Lung (tissue), 12 donors: ENCODE measurements around the gene PEAR1. TPM values are rescaled to one million over a fixed set of nuclear protein-coding genes. Genes with fewer than 3 reads are reported as not detected.

ENCODE experiments used
- ATAC-seq: fragments of 200-7000 bp; cut with Tn5 transposase; one replicate; pipeline ENCODE4 v1.9.1; 2020; ENCODE audit warnings: moderate number of reproducible peaks; ENCODE audit not compliant: insufficient read depth, low FRiP score
- DNase-seq, 3 donors: peaks; one replicate each; pipeline ENCODE4 v3.0.0-alpha.2; 2013 to 2017
- H3K27ac ChIP-seq, 2 donors: one replicate each; pipeline ENCODE4 v1.5.1; 2013; ENCODE audit warnings: mild to moderate bottlenecking in 2 of 2, moderate library complexity in 2 of 2, control low read depth in 1 of 2, inconsistent platforms in 1 of 2, low read depth in 1 of 2, low read length in 1 of 2
- H3K27me3 ChIP-seq, 3 donors: one replicate each; pipeline ENCODE4 v1.5.1; 2013; ENCODE audit warnings: low read length in 2 of 3; ENCODE audit not compliant: control insufficient read depth in 3 of 3, insufficient read depth in 3 of 3
- H3K36me3 ChIP-seq, 4 donors: one replicate each; pipeline ENCODE4 v1.5.1; 2013; ENCODE audit warnings: low read length in 4 of 4, mild to moderate bottlenecking in 1 of 4, moderate library complexity in 1 of 4; ENCODE audit not compliant: control insufficient read depth in 4 of 4, insufficient read depth in 4 of 4
- H3K4me1 ChIP-seq, 5 donors: one replicate each; pipeline ENCODE4 v1.5.1; 2013; ENCODE audit warnings: low read length in 5 of 5, mild to moderate bottlenecking in 2 of 5, moderate library complexity in 1 of 5; ENCODE audit not compliant: control insufficient read depth in 5 of 5, insufficient read depth in 5 of 5
- H3K4me3 ChIP-seq: one replicate; pipeline ENCODE4 v1.5.1; 2013; ENCODE audit warnings: mild to moderate bottlenecking, control low read depth, moderate library complexity
- H3K9ac ChIP-seq, 2 donors: one replicate each; pipeline ENCODE4 v1.5.1; 2013; ENCODE audit warnings: low read length in 2 of 2, control low read depth in 1 of 2; ENCODE audit not compliant: insufficient read depth in 1 of 2
- H3K9me3 ChIP-seq, 4 donors: one replicate each; pipeline ENCODE4 v1.5.1; 2013; ENCODE audit warnings: low read length in 3 of 4, mild to moderate bottlenecking in 1 of 4, moderate library complexity in 1 of 4; ENCODE audit not compliant: control insufficient read depth in 4 of 4, insufficient read depth in 3 of 4
- CTCF ChIP-seq: IDR thresholded peaks from 2 replicates; pipeline ENCODE4 v1.5.1; 2012; ENCODE audit warnings: mild to moderate bottlenecking; ENCODE audit errors: control extremely low read depth, extremely low read depth
- WGBS, 2 donors: extraction: QIAGEN DNeasy Blood & Tissue Kit; methylation state at CpG; one replicate each; pipeline ENCODE4 v1.1.7; 2013; 5-methylcytosine and 5-hydroxymethylcytosine counted together
- polyA plus RNA-seq, 2 donors: library from polyadenylated mRNA; stranded (reverse); fragments of 200-250 nt; gene quantifications; one replicate each; pipeline ENCODE4 v1.2.1, GENCODE V29; 2013
- total RNA-seq, 2 donors: library from RNA; depleted of rRNA in 1 of 2; stranded (reverse); fragments of >200 nt in 1 of 2; gene quantifications; one replicate each; pipeline ENCODE4 v1.2.1, GENCODE V29; 2014 to 2021
- donor health status: control.
- donor health status: control.
- donor health status: Bipolar disorder and iron deficiency.
- donor health status: healthy.
- donor health status: DM: yes; HTN: yes; CAD: no.

PEAR1 gene
- total and polyA plus RNA-seq, 4 donors, result 7.6 to 15.3 (median 12.9) TPM

DNA sequence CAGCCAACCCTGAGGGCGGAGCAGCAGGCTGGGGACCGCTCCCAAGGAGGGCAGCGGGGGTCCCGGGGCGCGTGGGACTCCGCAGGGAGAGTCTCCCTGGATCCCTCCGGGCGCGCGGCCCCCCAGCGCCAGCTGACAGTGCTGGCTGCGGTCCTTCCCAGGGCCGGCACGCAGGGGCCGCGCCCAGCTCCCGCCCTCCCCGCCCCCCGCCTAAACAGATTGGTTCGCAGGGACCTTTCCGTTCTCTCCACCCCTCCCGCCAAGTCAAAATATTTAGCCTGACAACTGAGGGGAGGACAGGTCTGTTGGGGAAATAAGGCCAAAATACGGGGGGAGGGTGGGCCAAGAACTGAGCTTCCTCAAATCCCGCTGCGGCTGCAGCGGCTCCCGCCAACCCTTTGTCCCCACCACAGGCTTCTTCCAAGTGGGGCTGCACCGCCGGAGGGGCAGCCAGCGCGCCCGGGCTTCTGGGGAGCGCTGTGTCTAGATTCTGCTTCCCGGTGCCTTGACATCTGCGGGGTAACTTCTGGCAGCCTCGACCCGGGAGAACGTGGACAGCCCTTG is 34.5 kb upstream of the PEAR1 start, which contains the start of gene INSRR:
Gene INSRR (minus strand): TSS at position 159 of the 564 bp plus-strand sequence. CDS start 496 bp downstream, outside the sequence.
- Histone ChIP-seq H3K36me3 (no peaks in the 10 kb centered on the region), H3K4me3 (no peak within 1 kb of the TSS), H3K9me3 (peaks cover 0 to 4% (median 0%) of the 10 kb centered on the region in 4 donors), H3K27me3 (peaks cover 6 to 75% (median 39%) of the 10 kb centered on the region in 3 donors), H3K4me1 (peaks cover 0 to 33% (median 6%) of the 10 kb centered on the region in 5 donors), H3K27ac (no peak within 1 kb of the TSS), H3K9ac (peak within 1 kb of the TSS in 1 of 2 donors; percentile 47)
- peak; percentile 31 for ATAC-seq
- WGBS, 2 donors, result 5 to 7% methylated on average over 37 to 39 of the region's 39 CpGs
- no peak for TF ChIP-seq CTCF
- peak; percentile 9 to 26 (median 24) for DNase-seq

DNA sequence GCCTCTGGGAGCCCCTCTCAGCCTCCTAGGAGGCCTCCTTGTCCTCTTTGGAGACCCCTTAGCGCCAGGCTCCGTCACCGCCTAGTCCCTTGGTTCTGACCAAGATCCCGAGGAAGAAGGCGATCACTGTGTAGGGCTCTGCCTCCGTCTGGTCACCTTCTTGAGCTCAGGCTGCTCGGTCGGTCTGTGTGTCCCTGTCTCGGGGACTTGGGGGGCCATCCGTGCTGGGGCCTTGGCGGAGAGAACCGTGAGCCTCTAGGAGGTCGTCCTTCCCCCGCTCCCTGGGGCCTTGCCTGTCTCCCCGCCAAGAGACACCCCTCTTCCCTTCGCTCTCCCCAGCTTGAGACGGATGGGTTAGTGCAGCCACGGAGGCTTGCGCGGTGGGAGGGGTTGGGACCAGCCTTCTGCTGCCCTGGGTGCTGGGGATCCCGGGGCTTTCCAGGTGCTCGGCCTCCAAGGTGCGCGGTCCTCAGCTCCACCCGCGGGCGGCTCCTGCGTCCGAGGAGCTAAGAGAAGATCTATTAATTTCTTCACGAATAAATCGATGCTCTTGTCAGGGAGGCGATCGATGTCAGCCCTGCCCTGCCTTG is 33.9 kb upstream of the PEAR1 start:
- ATAC-seq (no peak), DNase-seq (peak in 2 of 3 donors; percentile 16 to 20)
- no peaks in the 10 kb centered on the region for H3K36me3 ChIP-seq
- peaks cover 6 to 77% (median 39%) of the 10 kb centered on the region in 3 donors for H3K27me3 ChIP-seq
- no peak for TF ChIP-seq CTCF
- WGBS, 2 donors, result 1 to 3% methylated on average over 33 of the region's 33 CpGs
- H3K27ac ChIP-seq, result no peak overlapping the region
- H3K4me3 ChIP-seq, result no peak overlapping the region
- peaks cover 0 to 33% (median 6%) of the 10 kb centered on the region in 5 donors for H3K4me1 ChIP-seq
- H3K9me3 ChIP-seq, result peaks cover 0 to 4% (median 0%) of the 10 kb centered on the region in 4 donors
- no peak overlapping the region for H3K9ac ChIP-seq

GRCh38 chr1:156860113-156860627 is 33.3 kb upstream of the PEAR1 start:
- Histone ChIP-seq H3K27ac (no peak overlapping the region), H3K9ac (no peak overlapping the region), H3K36me3 (no peaks in the 10 kb centered on the region), H3K27me3 (peaks cover 6 to 78% (median 39%) of the 10 kb centered on the region in 3 donors), H3K4me1 (peaks cover 0 to 33% (median 6%) of the 10 kb centered on the region in 5 donors), H3K9me3 (peaks cover 0 to 4% (median 0%) of the 10 kb centered on the region in 4 donors), H3K4me3 (no peak overlapping the region)
- DNase-seq (peak in 2 of 3 donors; percentile 48 to 51), ATAC-seq (no peak)
- TF ChIP-seq CTCF, result peak; percentile 34
- 1 to 2% methylated on average over 35 of the region's 35 CpGs for WGBS, 2 donors
